Common myeloid progenitor, CD34-positive (primary cell): Measurements from ENCODE around the gene SNAPC5.
A peak's percentile ranks its signal among the peaks of the same experiment; 100 is the strongest.
"Not testable (repeated sequence)": the region's sequence is repeated elsewhere in the genome, so short reads cannot be mapped to it uniquely, and the experiment has no call there.

Experiments used
- CTCF ChIA-PET: fragments of 350-600 bp; sonication (Branson Sonifier 250); formaldehyde crosslinking; loops from one replicate; lab custom pipeline; 2021; ENCODE audit warnings: antibody characterized with exemption; lab: Charles Lee
- POLR2A ChIA-PET: fragments of 350-600 bp; sonication (Branson Sonifier 250); formaldehyde crosslinking; loops from one replicate; lab custom pipeline; 2021; ENCODE audit warnings: antibody characterized with exemption; lab: Charles Lee
- DNase-seq, 3 donors: peaks; one replicate each; pipeline versions ENCODE4 v3.0.0 to v3.0.0-alpha.2; 2013
- H3K27ac ChIP-seq, 2 experiments: 1 replicate in 1 of 2; 2 replicates in 1 of 2; pipeline ENCODE4 v1.7.0; 2013; ENCODE audit warnings: inconsistent platforms in 2 of 2, low read length in 2 of 2, mild to moderate bottlenecking in 2 of 2, low read depth in 1 of 2, moderate library complexity in 1 of 2; ENCODE audit not compliant: severe bottlenecking in 2 of 2, insufficient read depth in 1 of 2, poor library complexity in 1 of 2
- H3K27me3 ChIP-seq, 5 experiments: replicated peaks in 2 of 5; 1 replicate in 3 of 5; 2 replicates in 2 of 5; pipeline versions ENCODE4 v1.6.1 to v1.7.0; 2013; ENCODE audit warnings: low read length in 4 of 5, mild to moderate bottlenecking in 2 of 5, moderate library complexity in 2 of 5, inconsistent platforms in 1 of 5; ENCODE audit not compliant: insufficient read depth in 5 of 5, control insufficient read depth in 4 of 5
- H3K36me3 ChIP-seq, 4 experiments: 1 replicate in 2 of 4; 2 replicates in 2 of 4; pipeline versions ENCODE4 v1.6.1 to v1.7.0; 2013; ENCODE audit warnings: low read length in 3 of 4, control low read depth in 1 of 4, mild to moderate bottlenecking in 1 of 4; ENCODE audit not compliant: control insufficient read depth in 4 of 4, insufficient read depth in 4 of 4
- H3K4me1 ChIP-seq, 4 experiments: 1 replicate in 3 of 4; 2 replicates in 1 of 4; pipeline versions ENCODE4 v1.6.1 to v1.7.1; 2013; ENCODE audit warnings: low read length in 3 of 4, mild to moderate bottlenecking in 3 of 4, control low read depth in 1 of 4, inconsistent platforms in 1 of 4, moderate library complexity in 1 of 4; ENCODE audit not compliant: control insufficient read depth in 4 of 4, insufficient read depth in 4 of 4; ENCODE audit errors: control extremely low read depth in 1 of 4
- H3K4me3 ChIP-seq, 7 experiments: 1 replicate in 4 of 7; 2 replicates in 3 of 7; pipeline versions ENCODE4 v1.5.1 to v1.7.0; 2013; ENCODE audit warnings: mild to moderate bottlenecking in 7 of 7, low read length in 6 of 7, moderate library complexity in 6 of 7, inconsistent platforms in 2 of 7, low read depth in 2 of 7, control low read depth in 1 of 7; ENCODE audit not compliant: insufficient read depth in 4 of 7, control insufficient read depth in 1 of 7; ENCODE audit errors: extremely low read depth in 1 of 7
- H3K9me3 ChIP-seq, 5 experiments: 1 replicate in 4 of 5; 2 replicates in 1 of 5; pipeline versions ENCODE4 v1.6.1 to v1.7.1; 2013; ENCODE audit warnings: low read length in 4 of 5, mild to moderate bottlenecking in 2 of 5, inconsistent platforms in 1 of 5, low read depth in 1 of 5, moderate library complexity in 1 of 5; ENCODE audit not compliant: control insufficient read depth in 4 of 5, insufficient read depth in 2 of 5; ENCODE audit errors: control extremely low read depth in 1 of 5
- WGBS: methylation state at CpG from one replicate; pipeline ENCODE4 v1.1.5; 2013; ENCODE audit not compliant: insufficient coverage; 5-methylcytosine and 5-hydroxymethylcytosine counted together

The SNAPC5 gene

GRCh38 chr15:66461294-66461693, 36.3 kb downstream of the SNAPC5 start:
- WGBS: 100% methylated on average over 2 of the region's 6 CpGs
- H3K36me3 ChIP-seq, H3K27me3 ChIP-seq, DNase-seq, H3K4me3 ChIP-seq, POLR2A ChIA-PET, H3K9me3 ChIP-seq, H3K27ac ChIP-seq, CTCF ChIA-PET, H3K4me1 ChIP-seq: not testable (repeated sequence)

GRCh38 chr15:66459818-66460615, 37.5 kb downstream of the SNAPC5 start:
- WGBS: 96% methylated on average over 2 of the region's 3 CpGs
- Histone ChIP-seq H3K27me3 (no peaks in the 10 kb centered on the region), H3K4me1 (no peaks in the 10 kb centered on the region), H3K36me3 (peaks cover 0 to 8% (median 2%) of the 10 kb centered on the region in 4 experiments), H3K27ac (no peak overlapping the region), H3K9me3 (no peaks in the 10 kb centered on the region), H3K4me3 (no peak overlapping the region)
- ChIA-PET POLR2A (no interaction called here), CTCF (interaction anchor here (0.6 to 1.5 kb wide), 5 partner anchors 16 to 66 kb away, joined by 3 to 5 read pairs (median 3); partner anchors contain the start of gene SNAPC5)
- DNase-seq: no peak

- CTCF ChIA-PET: no interaction called here
- H3K4me1 ChIP-seq: peaks cover 0 to 2% (median 0%) of the 10 kb centered on the region in 4 experiments
Observed at GRCh38 chr15:66456211-66456610, 41.4 kb downstream of the SNAPC5 start.

GRCh38 chr15:66454143-66454542, 43.4 kb downstream of the SNAPC5 start:
- DNase-seq: peak in 2 of 3 donors; percentile 3 to 8
- no peaks in the 10 kb centered on the region for H3K9me3 ChIP-seq
- no peaks in the 10 kb centered on the region for H3K27me3 ChIP-seq
- no CpG with 5 or more reads among the region's 2 CpGs for WGBS
- no peak overlapping the region for H3K27ac ChIP-seq
- ChIA-PET POLR2A (no interaction called here), CTCF (no interaction called here)
- peaks cover 0 to 2% (median 0%) of the 10 kb centered on the region in 4 experiments for H3K4me1 ChIP-seq
- H3K4me3 ChIP-seq: no peak overlapping the region
- H3K36me3 ChIP-seq: peaks cover 0 to 11% (median 7%) of the 10 kb centered on the region in 4 experiments

More at GRCh38 chr15:66456211-66456610, 41.4 kb downstream of the SNAPC5 start:
- DNase-seq: no peak
- H3K27ac ChIP-seq: no peak overlapping the region
- POLR2A ChIA-PET: no interaction called here
- no peaks in the 10 kb centered on the region for H3K9me3 ChIP-seq
- H3K27me3 ChIP-seq: no peaks in the 10 kb centered on the region
- peaks cover 0 to 8% (median 5%) of the 10 kb centered on the region in 4 experiments for H3K36me3 ChIP-seq
- 100% methylated on average over 3 of the region's 3 CpGs for WGBS
- no peak overlapping the region for H3K4me3 ChIP-seq

GRCh38 chr15:66452971-66453580, 44.5 kb downstream of the SNAPC5 start:
- peaks cover 0 to 11% (median 7%) of the 10 kb centered on the region in 4 experiments for H3K36me3 ChIP-seq
- H3K4me3 ChIP-seq: no peak overlapping the region
- no peak overlapping the region for H3K27ac ChIP-seq
- WGBS: 86% methylated on average over 1 of the region's 1 CpG
- peaks cover 0 to 2% (median 0%) of the 10 kb centered on the region in 4 experiments for H3K4me1 ChIP-seq
- H3K9me3 ChIP-seq: no peaks in the 10 kb centered on the region
- ChIA-PET POLR2A (no interaction called here), CTCF (no interaction called here)
- H3K27me3 ChIP-seq: no peaks in the 10 kb centered on the region
- DNase-seq: peak in 2 of 3 donors; percentile 3 to 5

- Histone ChIP-seq H3K4me1 (peaks cover 0 to 2% (median 0%) of the 10 kb centered on the region in 4 experiments), H3K9me3 (no peaks in the 10 kb centered on the region), H3K4me3 (no peak overlapping the region), H3K27me3 (no peaks in the 10 kb centered on the region), H3K27ac (no peak overlapping the region), H3K36me3 (peaks cover 0 to 11% (median 7%) of the 10 kb centered on the region in 4 experiments)
- CTCF ChIA-PET: no interaction called here
- POLR2A ChIA-PET: interaction anchor here (0.6 kb wide), 1 partner anchor 13 kb away, joined by 5 read pairs; no protein-coding TSS in a partner anchor
- 100% methylated on average over 3 of the region's 4 CpGs for WGBS
- DNase-seq: no peak
Observed at GRCh38 chr15:66452420-66452819, 45.1 kb downstream of the SNAPC5 start.
